Activated CD4-positive, alpha-beta T cell treated with anti-CD3 and anti-CD28 coated beads, Interleukin-10, Interleukin-2, amounts not matched to agents 100 ng/mL and 50 ng/mL, durations not matched to agents 16 hours and 8 hours (primary cell): Measurements from ENCODE around the gene METTL25.
"Not testable (repeated sequence)": the region's sequence is repeated elsewhere in the genome, so short reads cannot be mapped to it uniquely, and the experiment has no call there.

ENCODE experiments used
- DNase-seq: peaks from one replicate; pipeline ENCODE4 v3.0.0-alpha.2; 2020

Gene METTL25, protein sequence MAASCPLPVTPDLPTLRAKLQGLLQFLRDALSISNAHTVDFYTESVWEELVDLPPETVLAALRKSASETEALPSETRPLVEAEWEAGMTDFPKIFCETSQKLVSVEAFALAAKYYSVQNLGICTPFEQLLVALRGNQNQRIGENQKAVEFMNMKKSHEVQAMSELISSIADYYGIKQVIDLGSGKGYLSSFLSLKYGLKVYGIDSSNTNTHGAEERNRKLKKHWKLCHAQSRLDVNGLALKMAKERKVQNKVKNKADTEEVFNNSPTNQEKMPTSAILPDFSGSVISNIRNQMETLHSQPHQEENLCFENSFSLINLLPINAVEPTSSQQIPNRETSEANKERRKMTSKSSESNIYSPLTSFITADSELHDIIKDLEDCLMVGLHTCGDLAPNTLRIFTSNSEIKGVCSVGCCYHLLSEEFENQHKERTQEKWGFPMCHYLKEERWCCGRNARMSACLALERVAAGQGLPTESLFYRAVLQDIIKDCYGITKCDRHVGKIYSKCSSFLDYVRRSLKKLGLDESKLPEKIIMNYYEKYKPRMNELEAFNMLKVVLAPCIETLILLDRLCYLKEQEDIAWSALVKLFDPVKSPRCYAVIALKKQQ

DNA sequence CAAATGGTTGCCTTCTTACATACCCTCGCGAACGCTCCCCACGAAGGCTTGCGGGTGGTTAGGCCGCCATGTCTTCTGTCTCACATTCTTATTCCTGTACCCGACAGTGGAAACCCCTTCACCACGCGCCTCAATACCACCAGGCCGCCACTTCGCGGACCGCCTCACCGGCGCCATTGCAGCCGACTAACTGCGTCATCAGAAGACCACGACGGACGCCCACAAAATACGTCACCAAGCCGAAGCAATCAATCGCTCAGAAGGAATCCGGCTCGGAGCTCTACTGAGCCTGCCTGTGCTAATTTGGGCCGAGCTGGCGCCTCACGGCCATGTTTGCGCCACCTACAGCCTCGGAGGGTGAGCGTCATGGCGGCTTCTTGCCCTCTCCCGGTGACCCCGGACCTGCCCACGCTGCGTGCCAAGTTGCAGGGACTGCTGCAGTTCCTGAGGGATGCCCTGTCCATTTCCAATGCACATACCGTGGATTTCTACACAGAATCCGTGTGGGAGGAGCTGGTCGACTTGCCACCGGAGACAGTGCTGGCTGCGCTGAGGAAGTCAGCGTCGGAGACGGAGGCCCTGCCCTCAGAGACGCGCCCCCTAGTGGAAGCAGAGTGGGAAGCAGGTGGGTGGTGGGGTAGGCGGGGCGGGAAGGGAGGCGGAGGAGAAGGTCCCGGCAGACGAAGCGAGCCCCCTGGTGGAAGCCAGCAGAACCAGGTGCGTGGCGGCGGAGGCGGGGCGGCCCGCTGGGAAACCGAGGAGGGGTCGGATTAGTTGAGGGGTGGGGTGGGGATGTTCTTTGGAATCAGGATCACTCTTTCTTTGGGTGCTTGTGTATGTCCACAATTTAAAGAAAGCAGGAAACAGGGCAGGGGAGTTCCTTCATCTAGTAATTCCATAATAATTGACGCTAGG is at the start of gene METTL25, which contains the start of gene CCDC59:
Gene METTL25 (plus strand): TSS at position 330 of the 915 bp plus-strand sequence. CDS start 37 bp downstream, at position 367.
Gene CCDC59 (minus strand): TSS at position 188 of the 915 bp plus-strand sequence. CDS start 11 bp downstream, at position 177.
- DNase-seq: peak; percentile 97

DNA sequence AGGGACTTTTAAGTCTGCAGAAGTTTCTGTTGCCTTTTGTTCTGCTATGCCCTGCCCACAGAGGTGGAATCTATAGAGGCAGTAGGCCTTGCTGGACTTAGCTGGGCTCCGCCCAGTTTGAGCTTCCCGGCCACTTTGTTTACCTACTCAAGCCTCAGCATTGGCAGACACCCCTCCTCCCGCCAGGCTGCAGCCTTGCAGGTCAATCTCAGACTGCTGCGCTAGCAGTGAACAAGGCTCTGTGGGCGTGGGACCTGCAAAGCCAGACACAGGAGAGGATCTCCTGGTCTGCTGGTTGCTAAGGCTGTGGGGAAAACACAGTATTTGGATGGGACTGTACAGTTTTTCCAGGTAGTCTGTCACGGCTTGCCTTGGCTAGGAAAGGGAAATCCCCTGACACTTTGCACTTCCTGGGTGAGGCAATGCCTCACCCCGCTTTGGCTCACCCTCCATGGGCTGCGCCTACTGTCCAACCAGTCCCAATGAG is 43.9 kb upstream of the METTL25 start:
- no peak for DNase-seq

DNA sequence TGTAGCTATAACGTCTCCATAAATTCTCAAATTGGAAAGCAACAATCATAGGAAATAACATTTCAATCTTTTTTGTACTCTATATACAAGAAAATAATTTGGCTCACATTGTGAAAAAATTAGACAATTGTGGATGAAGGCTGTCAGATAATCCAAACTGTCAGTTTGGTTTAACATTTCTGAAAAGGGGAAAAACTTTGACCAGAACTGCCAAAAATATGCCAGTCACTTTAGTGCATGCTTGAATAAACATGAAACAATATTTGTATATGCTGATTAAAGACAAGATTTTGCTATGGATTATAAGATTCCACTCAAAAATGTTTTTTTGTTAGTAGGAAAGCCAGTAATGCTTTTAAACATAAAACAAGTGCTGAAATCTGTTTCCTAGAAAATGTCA is 39.1 kb upstream of the METTL25 start:
- DNase-seq: no peak

DNA sequence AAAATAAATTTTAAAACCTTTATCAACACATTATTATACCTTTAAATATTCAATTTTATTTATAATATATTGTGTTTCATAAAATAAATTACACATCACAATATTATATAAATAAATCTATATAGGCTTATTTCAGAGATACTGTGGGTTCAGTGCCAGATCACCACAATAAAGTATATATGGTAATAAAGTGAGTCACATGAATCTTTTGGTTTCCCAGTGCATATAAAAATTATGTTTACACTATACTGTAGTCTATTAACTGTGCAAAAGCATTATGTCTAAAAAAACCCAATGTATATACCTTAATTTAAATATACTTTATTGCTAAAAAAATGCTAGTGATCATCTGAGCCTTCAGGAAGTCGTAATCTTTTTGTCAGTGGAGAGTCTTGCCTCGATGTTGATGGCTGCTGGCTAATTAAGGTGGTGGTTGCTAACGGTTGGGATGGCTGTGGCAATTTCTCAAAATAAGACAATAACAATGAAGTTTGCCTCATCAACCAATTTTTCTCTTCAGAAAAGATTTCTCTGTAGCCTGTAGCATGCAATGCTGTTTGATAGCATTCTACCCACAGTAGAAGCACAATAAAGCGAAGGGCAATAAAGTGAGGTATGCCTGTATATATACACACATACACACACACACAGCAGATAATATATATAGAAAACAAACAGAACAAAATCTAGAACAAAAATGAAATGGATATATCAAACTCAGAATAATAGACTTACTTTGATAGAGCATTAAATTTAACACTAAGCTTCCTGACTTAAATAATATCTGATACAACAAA is 32.6 kb upstream of the METTL25 start:
- no peak for DNase-seq

DNA sequence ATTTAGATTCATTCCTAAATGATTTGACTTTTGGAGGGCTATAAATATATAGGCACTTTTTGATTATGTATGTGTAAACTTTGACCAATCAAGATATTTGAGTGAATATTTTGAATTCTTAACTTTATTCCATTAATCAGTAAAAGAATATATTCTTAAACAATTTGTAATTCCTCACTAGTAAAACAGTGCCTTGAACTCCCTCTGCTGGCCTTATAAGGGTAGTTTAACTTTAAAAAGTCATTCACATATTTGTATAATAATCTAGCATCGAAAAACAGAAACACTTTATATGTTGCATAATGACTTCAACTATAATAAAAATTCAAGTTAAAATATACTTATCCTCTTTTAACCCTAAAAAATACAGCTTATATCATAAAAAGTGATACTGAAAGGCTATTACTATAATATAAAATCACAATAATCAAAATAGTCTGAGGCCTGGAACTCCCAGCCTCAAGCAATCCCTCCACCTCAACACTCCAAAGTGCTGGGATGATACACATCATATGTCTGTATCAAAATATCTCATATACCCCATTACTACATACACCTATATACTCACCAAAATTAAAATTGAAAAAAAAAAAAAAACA is 31.3 kb upstream of the METTL25 start:
- DNase-seq: peak; percentile 14

DNA sequence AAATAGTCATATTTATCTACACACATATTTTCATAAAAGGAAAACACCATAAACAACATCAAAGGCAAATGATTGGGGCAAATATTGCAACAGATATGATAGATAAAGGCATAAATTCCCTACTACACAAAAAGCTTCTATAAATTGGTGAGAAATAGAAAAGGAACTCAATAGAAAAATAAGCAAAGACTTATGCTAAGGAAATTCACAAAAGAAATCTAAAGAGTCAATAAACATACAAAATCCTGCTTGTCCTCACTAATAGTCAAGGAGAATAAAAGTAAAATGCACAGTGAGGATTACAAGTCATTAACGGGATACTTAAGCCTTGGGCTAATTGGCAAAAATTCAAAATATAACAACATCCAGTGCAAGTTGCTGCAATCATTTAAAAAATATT is 30.5 kb upstream of the METTL25 start:
- DNase-seq: no peak

DNA sequence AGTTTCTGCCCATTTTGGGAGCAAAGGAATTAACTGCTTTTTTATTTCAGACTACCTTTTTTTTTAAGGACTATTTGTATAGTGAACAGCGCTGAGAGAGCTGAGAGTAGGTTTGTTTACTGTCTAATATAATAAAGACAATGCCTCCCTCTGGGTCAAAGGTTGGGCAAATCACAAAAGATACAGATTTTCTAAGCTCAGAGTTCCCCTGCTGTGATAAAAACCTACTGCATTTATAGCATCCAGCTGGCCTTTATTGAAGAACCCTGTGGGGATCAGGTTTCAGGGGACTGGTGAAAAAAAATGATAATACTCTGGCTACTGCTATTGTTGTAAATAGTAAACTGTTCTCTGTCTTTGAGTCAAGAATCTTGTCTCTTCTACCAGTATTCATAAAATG is 28.8 kb upstream of the METTL25 start:
- DNase-seq: no peak

DNA sequence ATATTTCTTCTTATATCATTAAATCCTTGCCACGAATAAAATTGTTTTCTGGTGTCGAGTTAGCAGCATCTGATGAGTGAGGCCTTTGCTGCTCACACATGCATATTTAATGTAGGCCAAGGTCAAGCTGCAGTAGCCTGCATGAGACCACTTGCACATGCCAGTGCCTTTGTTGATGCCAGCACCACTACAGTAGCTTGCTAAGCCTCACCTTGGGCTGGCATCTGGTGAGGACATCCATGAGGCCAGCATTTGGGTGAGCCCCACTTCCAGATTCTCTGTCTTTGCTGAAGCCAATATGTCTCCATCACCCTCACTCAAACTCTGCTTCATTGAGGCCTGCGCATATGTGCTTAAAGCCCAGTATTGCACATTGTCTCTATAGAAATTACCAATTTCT is 8.2 kb upstream of the METTL25 start:
- no peak for DNase-seq

DNA sequence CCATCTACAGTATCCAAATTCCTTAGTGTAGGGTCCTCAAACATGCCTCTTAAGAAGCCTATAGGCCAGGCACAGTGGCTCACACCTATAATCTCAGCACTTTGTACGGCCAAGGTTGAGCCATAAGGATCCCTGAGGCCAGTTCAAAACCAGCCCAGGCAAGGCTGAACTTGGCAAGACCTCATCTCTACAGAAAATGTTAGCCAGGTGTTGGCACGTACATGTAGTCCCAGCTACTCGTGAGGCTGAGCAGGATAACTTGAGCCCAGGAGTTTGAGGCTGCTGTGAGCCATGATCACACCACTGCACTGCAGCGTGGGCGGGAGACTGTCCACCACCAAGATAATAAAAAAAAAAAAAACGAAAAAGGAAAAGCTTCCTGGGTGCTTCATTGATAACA is 6.9 kb upstream of the METTL25 start:
- no peak for DNase-seq

DNA sequence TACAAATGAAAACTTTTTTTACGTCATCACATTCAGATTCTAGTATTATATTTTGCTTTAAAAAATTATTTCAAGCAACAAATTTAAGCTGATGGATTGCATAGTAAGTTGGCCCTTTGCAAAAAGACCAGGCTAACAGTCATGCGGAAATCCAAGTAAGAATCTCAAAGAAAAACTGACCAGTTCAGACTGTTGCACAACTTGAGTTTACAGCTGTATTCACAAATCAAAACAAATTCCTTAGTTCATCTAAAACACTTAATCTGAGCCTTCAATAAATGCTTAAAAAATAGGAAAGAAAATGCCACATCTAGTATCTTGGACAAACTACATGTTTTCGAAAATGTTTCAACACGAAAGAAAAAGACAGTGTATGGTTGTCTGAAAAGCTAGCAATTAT is 989 bp upstream of the METTL25 start:
- no peak for DNase-seq

DNA sequence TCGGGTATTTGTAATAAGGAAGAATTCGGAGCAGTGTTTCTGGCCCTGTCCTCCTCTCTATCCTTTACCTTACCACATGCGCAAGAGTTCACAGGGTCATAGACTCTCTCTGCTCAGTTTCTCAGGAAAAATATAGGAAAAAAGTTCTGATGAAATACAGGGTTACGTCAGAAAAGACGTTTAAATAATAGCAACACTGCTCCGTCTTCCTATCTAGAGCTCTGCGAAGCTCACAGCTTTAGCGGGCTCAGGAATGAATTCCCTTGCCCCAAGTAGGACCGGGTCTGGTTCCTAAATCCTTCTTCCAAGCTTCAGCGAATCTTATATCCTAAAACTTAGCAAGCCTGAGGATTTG is 507 bp upstream of the METTL25 start:
- DNase-seq: no peak

DNA sequence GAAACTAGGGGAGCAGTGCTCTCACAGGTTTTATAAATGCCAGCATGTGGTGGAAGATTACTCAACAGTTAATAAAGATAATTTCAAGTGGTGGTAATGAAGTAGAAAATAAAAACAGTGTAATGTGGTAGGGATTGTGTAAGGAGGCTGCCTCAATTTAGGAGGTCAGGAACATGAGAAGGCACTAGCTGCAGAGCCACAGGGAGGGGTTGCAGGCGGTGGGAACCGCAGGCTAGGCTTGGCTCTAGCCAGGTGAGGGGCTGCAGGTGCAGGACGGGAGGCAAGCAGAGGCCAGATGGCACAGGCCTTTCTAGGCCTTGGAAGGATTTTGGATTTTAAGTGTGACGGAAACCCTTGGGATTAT is 768 bp downstream of the METTL25 start:
- peak; percentile 3 for DNase-seq

DNA sequence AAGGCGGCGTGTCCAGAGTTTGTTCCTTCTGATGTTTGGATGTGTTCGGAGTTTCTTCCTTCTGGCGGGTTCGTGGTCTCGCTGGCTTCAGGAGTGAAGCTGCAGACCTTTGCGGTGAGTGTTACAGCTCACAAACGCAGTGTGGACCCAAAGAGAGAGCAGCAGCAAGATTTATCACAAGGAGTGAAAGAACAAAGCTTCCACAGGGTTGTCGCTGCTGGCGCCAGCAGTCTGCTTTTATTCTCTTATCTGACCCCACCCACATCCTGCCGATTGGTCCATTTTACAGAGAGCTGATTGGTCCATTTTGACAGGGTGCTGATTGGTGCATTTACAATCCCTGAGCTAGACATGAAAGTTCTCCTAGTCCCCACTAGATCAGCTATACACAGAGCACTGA is 2.5 kb downstream of the METTL25 start:
- not testable (repeated sequence) for DNase-seq

DNA sequence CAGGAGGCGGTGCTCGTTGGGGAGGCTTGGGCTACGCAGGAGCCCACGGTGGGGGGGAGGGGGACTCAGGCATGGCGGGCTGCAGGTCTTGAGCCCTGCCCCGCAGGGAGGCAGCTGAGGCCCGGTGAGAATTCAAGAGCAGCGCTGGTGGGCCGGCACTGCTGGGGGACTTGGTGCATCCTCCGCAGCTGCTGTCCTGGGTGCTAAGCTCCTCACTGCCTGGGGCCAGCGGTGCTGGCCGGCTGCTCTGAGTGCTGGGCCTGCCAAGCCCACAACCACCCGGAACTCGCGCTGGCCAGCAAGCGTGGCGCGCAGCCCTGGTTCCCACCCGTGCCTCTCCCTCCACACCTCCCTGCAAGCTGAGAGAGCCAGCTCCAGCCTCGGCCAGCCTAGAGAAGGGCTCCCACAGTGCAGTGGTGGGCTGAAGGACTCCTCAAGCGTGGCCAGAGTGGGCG is 3.2 kb downstream of the METTL25 start:
- DNase-seq: no peak

DNA sequence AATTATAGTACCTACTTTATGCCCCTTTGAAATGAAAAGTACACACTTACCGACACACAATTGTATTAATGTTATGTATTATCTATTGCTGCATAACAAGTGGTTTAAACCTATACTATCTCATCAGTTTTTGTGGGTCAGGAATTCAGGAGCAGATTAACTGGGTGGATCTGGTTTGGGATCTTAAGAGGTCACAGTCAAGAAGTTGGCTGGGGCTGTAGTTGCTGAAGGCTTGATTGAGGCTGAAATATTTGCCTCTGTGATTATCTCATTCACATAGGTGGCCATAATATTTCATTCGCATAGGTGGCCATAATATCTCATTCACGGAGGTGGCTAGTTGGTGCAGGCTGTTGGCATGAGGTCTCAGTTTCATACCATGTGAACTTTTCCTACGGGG is 5.7 kb downstream of the METTL25 start:
- no peak for DNase-seq

DNA sequence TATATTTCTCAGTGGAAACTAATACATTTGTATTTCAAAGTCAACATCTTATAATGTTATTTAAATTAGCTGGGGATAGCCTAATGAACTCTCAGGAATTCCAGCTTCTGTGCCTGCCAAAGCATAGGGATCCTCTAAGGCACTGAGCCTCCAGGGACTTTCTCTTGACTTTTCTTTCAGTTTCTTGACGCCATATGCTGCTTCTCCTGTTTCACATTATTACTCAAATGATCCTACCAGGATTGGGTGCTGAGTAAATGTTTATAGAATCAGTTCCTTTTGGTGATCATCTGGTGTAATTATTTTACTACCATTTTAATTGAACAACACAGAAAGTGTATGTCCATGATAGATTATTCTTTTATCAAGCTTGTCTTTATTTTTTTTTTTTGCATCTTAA is 7.9 kb downstream of the METTL25 start:
- no peak for DNase-seq

DNA sequence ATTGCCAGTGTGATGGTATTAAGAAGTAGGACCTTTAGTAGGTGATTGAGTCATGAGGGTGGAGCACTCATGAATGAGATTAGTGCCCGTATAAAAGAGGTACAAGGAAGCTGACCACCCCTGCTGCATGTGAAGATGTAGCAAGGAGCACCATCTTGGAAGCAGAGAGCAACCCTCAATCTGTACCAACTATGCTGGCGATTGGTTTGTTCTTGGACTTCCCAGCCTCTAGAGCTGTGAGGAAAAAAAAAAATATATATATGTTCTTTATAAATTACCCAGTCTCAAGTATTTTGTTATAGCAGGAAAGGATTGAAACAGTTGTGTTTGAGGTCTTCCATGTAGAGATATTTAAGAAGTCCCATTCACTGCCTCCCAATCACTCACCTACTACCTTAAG is 16.9 kb downstream of the METTL25 start:
- no peak for DNase-seq

DNA sequence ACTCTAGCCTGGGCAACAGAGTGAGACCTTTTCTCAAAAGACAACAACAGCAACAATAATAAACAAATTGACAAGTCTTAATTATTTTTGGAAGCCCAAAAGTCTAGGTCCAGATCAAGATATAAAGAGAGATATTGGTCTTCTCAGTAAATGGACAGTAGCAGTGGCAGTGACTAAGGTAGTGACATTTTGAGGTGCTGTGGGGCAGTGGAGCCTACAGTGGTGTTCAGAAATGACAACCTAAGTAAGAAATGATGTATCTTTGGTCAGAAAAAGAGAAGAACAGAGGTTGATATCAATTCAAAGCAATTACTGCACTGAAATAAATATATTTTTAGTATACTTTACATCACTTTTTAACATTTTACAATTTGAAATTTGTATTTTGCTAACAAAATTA is 20.7 kb downstream of the METTL25 start:
- DNase-seq: no peak

DNA sequence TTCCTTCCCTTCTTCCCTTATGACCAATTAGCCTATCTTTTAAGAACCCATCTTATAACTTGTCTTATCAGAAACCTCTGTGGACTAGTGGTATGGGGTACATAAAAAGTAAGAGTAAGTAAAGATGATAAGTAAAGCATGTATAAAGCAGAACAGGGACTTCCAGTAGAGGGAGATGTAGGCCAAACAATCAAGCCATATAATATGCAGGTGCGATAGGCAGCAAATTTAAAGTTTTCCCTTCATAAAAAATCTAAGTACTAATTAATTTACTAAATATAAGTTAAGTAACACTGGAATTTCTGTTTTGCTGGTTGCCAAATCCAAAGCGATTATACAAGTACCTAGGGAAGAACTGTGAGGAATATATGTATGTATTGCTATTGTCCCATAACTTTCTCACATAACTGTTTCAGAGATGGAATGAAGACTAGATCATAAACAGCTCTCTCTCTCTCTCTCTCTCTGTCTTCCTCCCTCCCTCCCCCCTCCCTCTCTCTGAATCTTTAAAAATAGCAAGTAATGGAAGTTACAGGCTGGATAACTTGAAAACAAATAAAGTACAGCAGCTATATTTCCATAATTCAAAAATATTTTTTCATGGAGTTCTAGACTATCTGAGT is 25.7 kb downstream of the METTL25 start:
- DNase-seq: no peak

DNA sequence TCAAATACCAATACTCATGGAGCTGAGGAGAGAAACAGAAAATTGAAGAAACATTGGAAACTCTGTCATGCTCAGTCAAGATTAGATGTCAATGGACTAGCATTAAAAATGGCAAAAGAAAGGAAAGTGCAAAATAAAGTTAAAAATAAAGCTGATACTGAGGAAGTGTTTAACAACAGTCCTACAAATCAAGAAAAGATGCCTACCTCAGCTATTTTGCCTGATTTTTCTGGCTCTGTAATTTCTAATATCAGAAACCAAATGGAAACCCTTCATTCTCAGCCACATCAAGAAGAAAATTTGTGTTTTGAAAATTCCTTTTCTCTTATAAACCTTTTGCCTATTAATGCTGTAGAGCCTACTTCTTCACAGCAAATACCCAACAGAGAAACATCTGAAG is 40.5 kb downstream of the METTL25 start:
- no peak for DNase-seq

DNA sequence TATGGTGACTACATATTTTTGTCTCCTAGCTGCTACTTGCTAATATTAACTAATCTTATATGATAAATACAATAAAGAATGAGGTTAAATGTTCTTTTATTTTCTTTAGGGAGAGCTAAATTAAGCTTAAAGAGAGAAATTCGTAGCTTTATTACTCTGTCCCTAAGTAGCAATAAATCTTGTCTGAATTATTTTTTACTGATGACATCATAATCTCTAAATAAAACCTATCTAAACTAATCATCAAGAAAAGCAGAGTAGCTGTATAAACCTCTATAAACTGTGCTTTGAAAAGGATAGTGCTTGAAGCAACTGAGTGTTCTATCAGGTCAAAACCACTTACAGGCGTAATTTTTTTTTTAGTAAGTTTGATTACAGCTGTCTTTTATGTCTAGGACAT is 42.5 kb downstream of the METTL25 start:
- no peak for DNase-seq

DNA sequence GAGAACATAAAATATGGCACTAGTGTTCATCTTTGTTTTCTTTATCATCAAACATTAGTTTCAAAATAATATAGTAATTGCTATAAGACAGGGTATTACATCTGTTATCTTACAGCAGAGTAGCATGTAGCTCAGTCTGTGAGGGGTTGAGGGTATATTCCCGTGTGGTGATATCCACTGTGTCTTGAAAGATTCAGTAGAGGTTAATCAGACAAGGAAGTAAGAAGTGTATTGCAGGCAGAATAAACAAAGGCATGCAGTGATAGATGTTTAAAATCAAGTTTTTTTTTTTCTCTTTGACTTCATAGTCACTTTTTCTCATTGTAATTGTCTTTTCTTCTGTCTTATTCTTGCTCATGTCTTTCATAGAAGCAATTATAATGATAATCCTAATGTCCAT is 48.3 kb downstream of the METTL25 start:
- DNase-seq: no peak
